GM12878 (cell line): ENCODE data around the gene IGLL5. TPM values are rescaled to one million over a fixed set of nuclear protein-coding genes. Genes with fewer than 3 reads are reported as not detected.

Experiments used
- ATAC-seq: fragments of 200-7000 bp; cut with Tn5 transposase; 3 replicates; pipeline ENCODE4 v1.9.1; 2020; ENCODE audit warnings: mild to moderate bottlenecking, moderate library complexity
- BruUV-seq: library from RNA; stranded (reverse); fragments of 400-500 nt; replicated peaks from 2 replicates; lab custom pipeline; 2021; lab: Mats Ljungman, UMichigan
- CTCF ChIA-PET: fragments of 300-600 bp; sonication (Branson Sonifier 250); formaldehyde crosslinking; extraction: SDS; loops from one replicate; lab custom pipeline; 2021; ENCODE audit warnings: inconsistent platforms; lab: Yijun Ruan, JAX
- POLR2A ChIA-PET: fragments of 350-600 bp; formaldehyde crosslinking; extraction: SDS; loops from one replicate; lab custom pipeline; 2021; ENCODE audit warnings: inconsistent platforms; lab: Charles Lee
- RAD21 ChIA-PET: fragments of 300-600 bp; sonication (Branson Sonifier 250); formaldehyde crosslinking; loops from one replicate; lab custom pipeline; 2023; ENCODE audit warnings: antibody characterized with exemption; ENCODE audit not compliant: unreplicated experiment; lab: Charles Lee
- SMC1A ChIA-PET: fragments of 300-600 bp; sonication (Branson Sonifier 250); formaldehyde crosslinking; loops from one replicate; lab custom pipeline; 2023; ENCODE audit not compliant: unreplicated experiment, uncharacterized antibody; lab: Charles Lee
- DNase-seq: peaks from one replicate; pipeline ENCODE4 v3.0.0-alpha.2; 2011; ENCODE audit warnings: low read depth, low spot score
- FAIRE-seq: peaks from 3 replicates; lab custom pipeline; 2011; peaks lifted over from hg19 to GRCh38; lab: Jason Lieb, UNC
- H2AFZ ChIP-seq: 2 replicates; pipeline ENCODE4 v1.6.0; 2011; ENCODE audit warnings: low read depth, low read length, control low read depth; ENCODE audit not compliant: control insufficient read depth
- H3K27ac ChIP-seq: 2 replicates; pipeline ENCODE4 v1.5.1; 2011; ENCODE audit warnings: control low read depth; ENCODE audit not compliant: control insufficient read depth, insufficient read depth
- H3K27me3 ChIP-seq, 2 experiments: replicated peaks in 1 of 2; 2 replicates each; pipeline versions ENCODE4 v1.6.0 to v1.6.1; 2011; ENCODE audit warnings: low read length in 1 of 2; ENCODE audit not compliant: control insufficient read depth in 2 of 2, insufficient read depth in 2 of 2
- H3K36me3 ChIP-seq, 2 experiments: 2 replicates each; pipeline ENCODE4 v1.5.1; 2011; ENCODE audit warnings: low read length in 1 of 2; ENCODE audit not compliant: control insufficient read depth in 2 of 2, insufficient read depth in 2 of 2
- H3K4me1 ChIP-seq: 2 replicates; pipeline ENCODE4 v1.6.1; 2011; ENCODE audit warnings: mild to moderate bottlenecking, low read length, moderate library complexity, mixed read lengths; ENCODE audit not compliant: control insufficient read depth, insufficient read depth
- H3K4me2 ChIP-seq: 2 replicates; pipeline ENCODE4 v1.6.0; 2011; ENCODE audit warnings: control low read depth; ENCODE audit not compliant: control insufficient read depth, insufficient read depth
- H3K4me3 ChIP-seq: fragments of 200-600 bp; sonication (generic); 2 replicates; pipeline ENCODE4 v1.5.1; 2016
- H3K79me2 ChIP-seq: 2 replicates; pipeline ENCODE4 v1.6.0; 2011; ENCODE audit warnings: low read length; ENCODE audit not compliant: control insufficient read depth, insufficient read depth
- H3K9ac ChIP-seq: 2 replicates; pipeline ENCODE4 v1.8.0; 2011; ENCODE audit warnings: low read length, control low read depth, mixed read lengths; ENCODE audit not compliant: control insufficient read depth, insufficient read depth
- H3K9me3 ChIP-seq: replicated peaks from 3 replicates; pipeline ENCODE4 v1.5.1; 2011; ENCODE audit warnings: mild to moderate bottlenecking, low read length; ENCODE audit not compliant: control insufficient read depth, insufficient read depth
- H4K20me1 ChIP-seq: 2 replicates; pipeline ENCODE4 v1.6.0; 2011; ENCODE audit not compliant: control insufficient read depth, insufficient read depth
- CBX5 ChIP-seq: sonication (generic); IDR thresholded peaks from 2 replicates; pipeline ENCODE4 v1.6.1; 2016; ENCODE audit warnings: low read depth, moderate library complexity, mild to moderate bottlenecking, inconsistent platforms
- CHD1 ChIP-seq: IDR thresholded peaks from 2 replicates; pipeline ENCODE4 v1.6.1; 2012; ENCODE audit warnings: low read depth, low read length, improper control_type of control experiment
- FOS ChIP-seq: IDR thresholded peaks from 3 replicates; pipeline ENCODE4 v1.6.1; 2011; ENCODE audit warnings: borderline replicate concordance; ENCODE audit not compliant: insufficient read length; ENCODE audit errors: extremely low read depth
- GABPA ChIP-seq: IDR thresholded peaks from 2 replicates; pipeline ENCODE4 v1.6.1; 2014; ENCODE audit warnings: antibody characterized with exemption, low read depth, mild to moderate bottlenecking, inconsistent platforms
- IKZF2 ChIP-seq, 2 experiments: fragments of 450-650 bp; IDR thresholded peaks; 2 replicates each; pipeline ENCODE4 v1.6.1; 2017; ENCODE audit warnings: mild to moderate bottlenecking in 2 of 2, moderate library complexity in 2 of 2
- PAX5 ChIP-seq: IDR thresholded peaks from 2 replicates; pipeline ENCODE4 v1.6.1; 2011; ENCODE audit warnings: low read depth, low read length, borderline replicate concordance
- RB1 ChIP-seq: fragments of 450-650 bp; formaldehyde crosslinking; IDR thresholded peaks from 2 replicates; pipeline ENCODE4 v1.6.1; 2017; ENCODE audit warnings: mild to moderate bottlenecking, borderline replicate concordance
- RBBP5 ChIP-seq: fragments of 200-600 bp; sonication (generic); conservative IDR thresholded peaks from 2 replicates; pipeline ENCODE4 v1.6.1; 2016
- RCOR1 ChIP-seq: conservative IDR thresholded peaks from 2 replicates; pipeline ENCODE4 v1.6.1; 2012; ENCODE audit warnings: low read depth, low read length, improper control_type of control experiment
- ZNF207 ChIP-seq: fragments of 450-650 bp; IDR thresholded peaks from 2 replicates; pipeline ENCODE4 v1.6.1; 2014; ENCODE audit warnings: antibody characterized with exemption, mild to moderate bottlenecking, borderline replicate concordance
- WGBS: methylation state at CpG from one replicate; pipeline ENCODE4 v1.1.6; 2016; ENCODE audit warnings: low lambda C conversion rate; ENCODE audit not compliant: insufficient replicate concordance, insufficient coverage; ENCODE audit errors: missing lambda C conversion rate; 5-methylcytosine and 5-hydroxymethylcytosine counted together
- in situ Hi-C: fragments of 300-500 bp; cut with MboI; formaldehyde crosslinking; loops from 9 replicates; pipeline ENCODE4 v1.14.3; 2018; ENCODE audit warnings: mixed read lengths
- intact Hi-C: fragments of 100-400 bp; cut with micrococcal nuclease; formaldehyde crosslinking; loops from one replicate; pipeline ENCODE4 v1.14.2; 2022; ENCODE audit not compliant: unreplicated experiment
- polyA plus RNA-seq, 11 experiments: library from polyadenylated mRNA; depleted of rRNA in 4 of 11; unstranded in 6 of 11; stranded (reverse) in 5 of 11; fragments of >200 nt; fragmentation: Nextera tagmentation in 4 of 11; fragmentation: Illumina TruSeq in 1 of 11; extraction: Ambion mirVana in 4 of 11; extraction: Trizol in 1 of 11; gene quantifications; 1 replicate in 1 of 11; 2 replicates in 10 of 11; pipeline versions ENCODE4 v1.2.1 to v1.2.3, GENCODE V29; 2011 to 2016; ENCODE audit warnings: inconsistent platforms in 2 of 11, missing spikeins in 2 of 11, low read depth in 1 of 11
- total RNA-seq, 4 experiments: library from RNA; depleted of rRNA in 3 of 4; stranded (reverse); fragments of >200 nt in 3 of 4; fragmentation: Illumina TruSeq in 1 of 4; extraction: Trizol in 1 of 4; gene quantifications; 2 replicates each; pipeline versions ENCODE4 v1.2.1 to v1.2.3, GENCODE V29; 2013 to 2021
- TF ChIP-seq, protein P1 (sequence below): fragments of 150-350 bp; IDR thresholded peaks from 2 replicates; pipeline ENCODE4 v1.6.1; 2016; ENCODE audit warnings: low read depth, low read length
- TF ChIP-seq, protein P2 (sequence below): fragments of 450-650 bp; formaldehyde crosslinking; IDR thresholded peaks from 2 replicates; pipeline ENCODE4 v1.5.0; 2022; ENCODE audit warnings: mild to moderate bottlenecking, missing genetic modification characterization

IGLL5 gene
- total and polyA plus RNA-seq, 10 of the 15 experiments (the other 5 are each of a cell fraction or from before 2014, with no cell fraction given): not detected

DNA sequence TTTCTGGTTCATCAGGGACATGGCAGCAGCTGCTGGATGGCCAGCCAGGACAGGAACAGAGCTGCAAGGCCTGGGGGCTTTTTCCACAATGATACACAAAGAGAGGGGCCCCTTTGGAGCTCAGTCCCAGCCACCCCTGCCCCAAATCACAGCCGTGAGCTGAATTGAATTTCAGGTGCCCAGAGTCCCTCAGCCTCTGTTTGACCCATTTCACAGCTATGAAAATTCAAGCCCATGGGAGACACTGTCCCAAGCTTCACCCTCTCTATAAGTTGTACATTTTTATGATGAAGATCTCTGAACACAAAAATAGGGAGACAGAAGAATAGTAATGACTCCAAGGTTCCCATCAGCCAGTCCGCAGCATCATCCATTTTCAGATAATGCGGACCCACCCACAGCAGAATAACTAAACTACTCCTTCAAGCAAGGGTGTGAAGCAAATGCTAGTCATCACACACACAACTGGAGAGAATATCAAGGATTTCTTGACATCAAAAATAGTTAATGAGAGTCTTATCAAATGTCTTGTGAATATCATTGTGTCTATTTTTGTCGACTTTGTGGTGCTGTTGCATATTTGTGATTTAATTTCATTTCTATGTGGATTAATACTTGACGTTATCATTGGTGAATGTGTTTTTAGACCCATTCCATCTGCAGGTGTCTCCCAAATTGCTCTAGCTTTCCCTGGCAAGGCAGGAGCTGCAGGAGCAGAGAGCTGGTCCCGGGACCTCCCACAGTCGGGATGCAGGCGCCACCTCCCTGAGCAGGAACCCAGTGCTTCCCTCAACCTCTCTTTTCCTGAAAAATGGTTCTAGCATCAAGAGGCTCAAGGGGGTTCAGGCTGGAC, 24.7 kb downstream of the IGLL5 start (continued):
- TF ChIP-seq PAX5 (no peak), GABPA (no peak), FOS (no peak), RB1 (no peak), RCOR1 (no peak), CBX5 (no peak)
- TF ChIP-seq, protein P1, sequence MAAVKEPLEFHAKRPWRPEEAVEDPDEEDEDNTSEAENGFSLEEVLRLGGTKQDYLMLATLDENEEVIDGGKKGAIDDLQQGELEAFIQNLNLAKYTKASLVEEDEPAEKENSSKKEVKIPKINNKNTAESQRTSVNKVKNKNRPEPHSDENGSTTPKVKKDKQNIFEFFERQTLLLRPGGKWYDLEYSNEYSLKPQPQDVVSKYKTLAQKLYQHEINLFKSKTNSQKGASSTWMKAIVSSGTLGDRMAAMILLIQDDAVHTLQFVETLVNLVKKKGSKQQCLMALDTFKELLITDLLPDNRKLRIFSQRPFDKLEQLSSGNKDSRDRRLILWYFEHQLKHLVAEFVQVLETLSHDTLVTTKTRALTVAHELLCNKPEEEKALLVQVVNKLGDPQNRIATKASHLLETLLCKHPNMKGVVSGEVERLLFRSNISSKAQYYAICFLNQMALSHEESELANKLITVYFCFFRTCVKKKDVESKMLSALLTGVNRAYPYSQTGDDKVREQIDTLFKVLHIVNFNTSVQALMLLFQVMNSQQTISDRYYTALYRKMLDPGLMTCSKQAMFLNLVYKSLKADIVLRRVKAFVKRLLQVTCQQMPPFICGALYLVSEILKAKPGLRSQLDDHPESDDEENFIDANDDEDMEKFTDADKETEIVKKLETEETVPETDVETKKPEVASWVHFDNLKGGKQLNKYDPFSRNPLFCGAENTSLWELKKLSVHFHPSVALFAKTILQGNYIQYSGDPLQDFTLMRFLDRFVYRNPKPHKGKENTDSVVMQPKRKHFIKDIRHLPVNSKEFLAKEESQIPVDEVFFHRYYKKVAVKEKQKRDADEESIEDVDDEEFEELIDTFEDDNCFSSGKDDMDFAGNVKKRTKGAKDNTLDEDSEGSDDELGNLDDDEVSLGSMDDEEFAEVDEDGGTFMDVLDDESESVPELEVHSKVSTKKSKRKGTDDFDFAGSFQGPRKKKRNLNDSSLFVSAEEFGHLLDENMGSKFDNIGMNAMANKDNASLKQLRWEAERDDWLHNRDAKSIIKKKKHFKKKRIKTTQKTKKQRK: no peak
- TF ChIP-seq, all 136 proteins: peak for 0

- H3K4me1 ChIP-seq: peaks cover 31% of the 10 kb centered on the region
- BruUV-seq: no TSS peak
- in situ Hi-C loops: loop anchor here (5.0 to 25.0 kb wide), 3 partner anchors 558 to 1201 kb away; no protein-coding TSS in a partner anchor
- intact Hi-C loops: no loop called here
- H3K4me3 ChIP-seq: no peak overlapping the region
- DNase-seq: no peak
- H4K20me1 ChIP-seq: no peaks in the 10 kb centered on the region
- ChIA-PET POLR2A (interaction anchor here (1.9 to 4.1 kb wide), 2 partner anchors 10 to 16 kb away, joined by 10 to 21 read pairs; no protein-coding TSS in a partner anchor), SMC1A (interaction anchor here (1.9 to 2.3 kb wide), 2 partner anchors 10 to 57 kb away, joined by 5 to 18 read pairs; no protein-coding TSS in a partner anchor), RAD21 (interaction anchor here (1.4 to 1.6 kb wide), 2 partner anchors 10 to 22 kb away, joined by 4 to 6 read pairs; no protein-coding TSS in a partner anchor), CTCF (interaction anchor here (0.9 to 1.7 kb wide), 3 partner anchors 9 to 717 kb away, joined by 3 to 5 read pairs (median 3); no protein-coding TSS in a partner anchor)
- TF ChIP-seq, protein P2, sequence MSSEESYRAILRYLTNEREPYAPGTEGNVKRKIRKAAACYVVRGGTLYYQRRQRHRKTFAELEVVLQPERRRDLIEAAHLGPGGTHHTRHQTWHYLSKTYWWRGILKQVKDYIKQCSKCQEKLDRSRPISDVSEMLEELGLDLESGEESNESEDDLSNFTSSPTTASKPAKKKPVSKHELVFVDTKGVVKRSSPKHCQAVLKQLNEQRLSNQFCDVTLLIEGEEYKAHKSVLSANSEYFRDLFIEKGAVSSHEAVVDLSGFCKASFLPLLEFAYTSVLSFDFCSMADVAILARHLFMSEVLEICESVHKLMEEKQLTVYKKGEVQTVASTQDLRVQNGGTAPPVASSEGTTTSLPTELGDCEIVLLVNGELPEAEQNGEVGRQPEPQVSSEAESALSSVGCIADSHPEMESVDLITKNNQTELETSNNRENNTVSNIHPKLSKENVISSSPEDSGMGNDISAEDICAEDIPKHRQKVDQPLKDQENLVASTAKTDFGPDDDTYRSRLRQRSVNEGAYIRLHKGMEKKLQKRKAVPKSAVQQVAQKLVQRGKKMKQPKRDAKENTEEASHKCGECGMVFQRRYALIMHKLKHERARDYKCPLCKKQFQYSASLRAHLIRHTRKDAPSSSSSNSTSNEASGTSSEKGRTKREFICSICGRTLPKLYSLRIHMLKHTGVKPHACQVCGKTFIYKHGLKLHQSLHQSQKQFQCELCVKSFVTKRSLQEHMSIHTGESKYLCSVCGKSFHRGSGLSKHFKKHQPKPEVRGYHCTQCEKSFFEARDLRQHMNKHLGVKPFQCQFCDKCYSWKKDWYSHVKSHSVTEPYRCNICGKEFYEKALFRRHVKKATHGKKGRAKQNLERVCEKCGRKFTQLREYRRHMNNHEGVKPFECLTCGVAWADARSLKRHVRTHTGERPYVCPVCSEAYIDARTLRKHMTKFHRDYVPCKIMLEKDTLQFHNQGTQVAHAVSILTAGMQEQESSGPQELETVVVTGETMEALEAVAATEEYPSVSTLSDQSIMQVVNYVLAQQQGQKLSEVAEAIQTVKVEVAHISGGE (CRISPR knock-in tag): no peak
- TF ChIP-seq CHD1 (no peak), ZNF207 (no peak), IKZF2 (IDR thresholded peaks at IDR 0.05) (no peak), RBBP5 (no peak)
- H3K9me3 ChIP-seq: no peaks in the 10 kb centered on the region
- no peaks in the 10 kb centered on the region for H3K79me2 ChIP-seq
- 92% methylated on average over 7 of the region's 7 CpGs for WGBS
- no peaks in the 10 kb centered on the region for H3K27me3 ChIP-seq
- no peak for FAIRE-seq
- H3K27ac ChIP-seq: no peak overlapping the region
- no peak overlapping the region for H2AFZ ChIP-seq
- H3K9ac ChIP-seq: no peak overlapping the region
- no peak overlapping the region for H3K4me2 ChIP-seq
- no peaks in the 10 kb centered on the region for H3K36me3 ChIP-seq
- no peak for ATAC-seq
Observed at GRCh38 chr22:22912988-22913253, 25.3 kb downstream of the IGLL5 start.
